GM23248 (cell line): ENCODE results near the gene LMF1.

ENCODE experiments used
- EZH2 ChIP-seq: fragments of 200-600 bp; sonication (generic); IDR thresholded peaks from 2 replicates; pipeline ENCODE4 v1.6.1; 2018; ENCODE audit warnings: antibody characterized with exemption, mild to moderate bottlenecking; ENCODE audit not compliant: insufficient read depth, poor library complexity, severe bottlenecking
- EZH2phosphoT487 ChIP-seq: fragments of 200-600 bp; sonication (generic); IDR thresholded peaks from 2 replicates; pipeline ENCODE4 v1.6.1; 2018; ENCODE audit warnings: antibody characterized with exemption, moderate library complexity, mild to moderate bottlenecking, low read depth; ENCODE audit not compliant: insufficient read depth

GRCh38 chr16:907842-908241 lies 62.9 kb downstream of the LMF1 start:
- TF ChIP-seq EZH2: no peak
- TF ChIP-seq EZH2phosphoT487: no peak
